PFSK-1 (cell line): ENCODE measurements around the gene CPVL.

ENCODE experiments used
- FOXP2 ChIP-seq: optimal IDR thresholded peaks from 2 replicates; pipeline ENCODE3; 2011; ENCODE audit warnings: borderline replicate concordance, control low read depth, inconsistent platforms; ENCODE audit not compliant: insufficient read depth; ENCODE audit errors: extremely low read length, extremely low read depth
- POLR2AphosphoS5 ChIP-seq: IDR thresholded peaks from 2 replicates; pipeline ENCODE4 v1.6.1; 2012; ENCODE audit warnings: low read depth, mild to moderate bottlenecking, control low read depth, low read length, moderate library complexity
- REST ChIP-seq, 2 experiments: IDR thresholded peaks; 2 replicates each; pipeline versions ENCODE4 v1.6.1 to v1.8.0; 2011 to 2012; ENCODE audit warnings: low read depth in 2 of 2, low read length in 2 of 2, control low read depth in 1 of 2, inconsistent platforms in 1 of 2, mild to moderate bottlenecking in 1 of 2, moderate library complexity in 1 of 2; ENCODE audit not compliant: insufficient read depth in 1 of 2
- SIN3A ChIP-seq: IDR thresholded peaks from 2 replicates; pipeline ENCODE4 v1.6.1; 2012; ENCODE audit warnings: mild to moderate bottlenecking, low read length, moderate library complexity, borderline replicate concordance; ENCODE audit not compliant: insufficient read depth
- TAF1 ChIP-seq: IDR thresholded peaks from 2 replicates; pipeline ENCODE4 v1.6.1; 2012; ENCODE audit warnings: low read length, control low read depth, borderline replicate concordance; ENCODE audit not compliant: insufficient read depth

Gene CPVL

DNA sequence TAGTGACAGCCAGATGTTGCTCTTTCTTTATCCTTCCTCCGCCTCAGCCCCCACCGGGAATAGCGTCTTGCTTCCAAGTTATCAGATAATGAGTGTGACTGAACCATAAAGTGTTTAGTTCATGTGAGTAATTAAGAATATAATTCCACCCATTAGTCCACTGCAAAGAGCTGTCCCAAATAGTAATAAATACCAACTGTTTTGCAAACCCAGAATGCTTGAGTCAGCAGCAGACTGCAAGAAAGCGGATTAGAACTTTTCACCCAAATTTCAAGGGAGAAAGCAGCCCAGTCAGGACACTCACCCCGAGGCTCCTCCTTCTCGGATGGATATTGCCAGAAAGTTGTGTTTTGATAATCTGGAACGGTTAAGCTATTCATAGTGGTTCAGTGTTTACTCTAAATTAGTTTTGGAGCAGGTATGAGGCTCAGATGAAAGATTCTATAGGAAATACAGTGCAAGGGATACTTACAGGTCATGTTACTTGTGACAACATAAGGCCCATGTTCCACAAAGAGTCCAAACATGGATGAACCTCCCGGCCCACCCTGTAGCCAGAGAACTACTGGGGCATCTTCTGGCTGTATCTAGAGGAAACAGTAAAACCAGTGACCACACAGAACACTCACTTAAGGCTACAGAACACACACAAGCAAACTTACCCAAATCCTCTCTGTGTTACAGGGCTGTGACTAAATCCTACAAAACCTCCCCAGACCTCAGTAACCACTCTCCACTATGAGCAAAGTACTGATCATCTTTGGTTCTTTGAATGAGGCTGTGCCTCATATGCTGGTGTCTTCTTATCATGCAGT is 50.5 kb downstream of the CPVL start:
- TF ChIP-seq SIN3A (no peak), REST (IDR thresholded peaks at IDR 0.05; ENCODE audit: insufficient read depth in 1 of 2, low read depth in 2 of 2, low read length in 2 of 2) (no peak), POLR2AphosphoS5 (no peak), TAF1 (no peak), FOXP2 (no peak)

DNA sequence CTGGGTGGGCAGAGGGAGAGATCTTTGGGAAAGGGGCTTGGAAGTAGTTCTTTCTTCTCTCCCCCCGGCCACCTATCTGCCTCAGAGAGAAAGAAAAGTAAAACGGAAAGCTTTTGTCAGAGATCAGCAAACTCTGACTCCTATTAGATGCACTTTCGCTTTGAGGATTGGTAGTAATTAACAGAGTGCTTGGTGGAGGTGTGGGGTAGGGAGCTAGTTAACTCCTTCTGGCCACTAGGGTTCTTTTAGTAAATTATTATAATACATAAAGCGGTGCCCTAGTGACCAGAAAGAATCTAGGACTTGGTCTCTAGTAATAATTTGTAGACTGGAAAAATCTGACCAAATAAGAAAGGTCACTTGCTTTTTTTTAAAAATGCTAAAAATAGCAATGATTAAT is 54.6 kb downstream of the CPVL start:
- TF ChIP-seq SIN3A (no peak), REST (IDR thresholded peaks at IDR 0.05; ENCODE audit: insufficient read depth in 1 of 2, low read depth in 2 of 2, low read length in 2 of 2) (no peak), TAF1 (no peak), POLR2AphosphoS5 (no peak), FOXP2 (no peak)

GRCh38 chr7:29090836-29091601 is 55.3 kb downstream of the CPVL start:
- TF ChIP-seq TAF1: no peak
- no peak for TF ChIP-seq REST (IDR thresholded peaks at IDR 0.05; ENCODE audit: insufficient read depth in 1 of 2, low read depth in 2 of 2, low read length in 2 of 2)
- TF ChIP-seq FOXP2: no peak
- no peak for TF ChIP-seq SIN3A

GRCh38 chr7:29090151-29090805 is 56.1 kb downstream of the CPVL start:
- no peak for TF ChIP-seq TAF1
- TF ChIP-seq REST (IDR thresholded peaks at IDR 0.05; ENCODE audit: insufficient read depth in 1 of 2, low read depth in 2 of 2, low read length in 2 of 2): no peak
- TF ChIP-seq POLR2AphosphoS5: no peak
- no peak for TF ChIP-seq FOXP2
- TF ChIP-seq SIN3A: no peak
